GM10266 (cell line): ENCODE results near the gene LRRC3B.

ENCODE experiments used
- DNase-seq: peaks from one replicate; pipeline ENCODE4 v3.0.0; 2012; ENCODE audit errors: extremely low spot score
- CTCF ChIP-seq: IDR thresholded peaks from 2 replicates; pipeline ENCODE4 v1.5.1; 2012; ENCODE audit warnings: mild to moderate bottlenecking, low read depth; ENCODE audit not compliant: control insufficient read depth, insufficient read depth; ENCODE audit errors: missing control alignments

Gene LRRC3B

DNA sequence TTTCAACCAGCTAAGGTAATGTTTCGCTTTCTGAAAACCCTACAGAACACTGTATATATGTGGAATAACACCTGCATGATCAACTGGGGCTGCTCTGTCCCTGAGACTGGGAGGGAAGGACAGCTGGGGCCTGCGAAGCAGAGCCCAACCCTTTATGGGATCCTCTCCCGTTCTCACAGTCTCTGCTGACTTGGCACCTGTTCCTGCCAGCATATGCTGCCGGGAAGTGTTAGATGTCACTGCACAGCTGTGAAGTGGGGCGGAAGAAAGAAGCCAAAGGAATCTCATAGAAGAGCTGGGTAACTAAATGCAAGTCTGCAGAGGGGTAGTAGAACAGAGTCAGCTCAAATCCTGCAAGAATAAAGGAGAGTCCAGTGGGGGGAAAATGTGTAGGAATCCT, 29.6 kb downstream of the LRRC3B start:
- DNase-seq = no peak
- no peak for TF ChIP-seq CTCF

DNA sequence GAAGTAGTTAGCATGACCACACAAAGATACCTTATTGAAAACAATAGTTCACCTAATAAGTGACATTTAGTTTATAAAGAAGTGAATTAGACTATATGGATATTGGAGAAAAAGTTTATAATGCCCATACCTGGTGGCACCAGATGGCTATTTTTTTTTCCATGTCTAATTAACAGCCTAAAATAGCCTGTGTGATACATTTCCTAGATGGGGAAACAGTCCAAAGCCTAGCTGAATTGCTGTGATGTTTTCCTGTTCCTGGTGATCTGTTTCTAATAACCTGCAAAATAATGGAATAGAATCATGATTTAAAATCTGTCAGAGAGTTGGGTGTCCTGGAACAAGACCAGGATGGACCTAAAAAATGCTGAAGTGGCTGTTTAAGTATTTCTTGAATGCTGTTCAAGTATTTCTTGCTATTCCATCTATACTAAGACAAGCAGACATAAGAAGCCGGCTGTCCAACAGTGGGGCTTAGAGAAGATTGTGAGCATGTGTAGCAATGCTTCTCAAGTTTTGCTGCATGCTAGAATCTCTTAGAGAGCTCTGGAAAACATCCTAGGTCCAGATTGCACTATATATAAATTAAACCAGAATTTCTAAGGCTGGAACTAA, 31.3 kb downstream of the LRRC3B start:
- TF ChIP-seq CTCF = no peak
- no peak for DNase-seq

- DNase-seq = no peak
- TF ChIP-seq CTCF = no peak
These were observed 32.7 kb downstream of the LRRC3B start for GRCh38 chr3:26655231-26655630.

GRCh38 chr3:26657348-26657976, 34.9 kb downstream of the LRRC3B start:
- no peak for DNase-seq
- TF ChIP-seq CTCF = no peak

DNA sequence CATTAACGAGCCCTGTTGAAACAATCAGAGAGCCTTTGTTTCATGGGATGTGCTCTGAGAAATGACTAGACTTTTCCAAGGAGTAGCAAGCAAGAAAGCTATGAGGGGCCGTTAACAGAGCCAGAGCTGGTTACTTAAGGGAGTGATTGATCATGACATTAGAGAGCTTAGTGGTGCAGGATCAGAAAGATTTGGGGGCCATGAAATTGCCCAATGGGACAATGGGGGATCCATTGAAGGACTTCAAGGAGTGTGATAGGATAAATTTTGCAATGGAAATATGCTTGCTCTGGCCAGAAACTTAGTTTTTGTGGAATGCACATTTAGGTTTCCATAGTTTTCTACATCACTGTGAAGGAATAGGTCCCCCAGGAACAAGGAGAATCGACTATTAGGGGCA, 45.6 kb downstream of the LRRC3B start:
- TF ChIP-seq CTCF = no peak
- DNase-seq = no peak

- no peak for DNase-seq
These were observed 46.1 kb downstream of the LRRC3B start for GRCh38 chr3:26668696-26669095.

More at GRCh38 chr3:26668696-26669095, 46.1 kb downstream of the LRRC3B start:
- TF ChIP-seq CTCF = no peak
